ENCODE data around the gene SAMD5. TPM values are rescaled to one million over a fixed set of nuclear protein-coding genes. Genes with fewer than 3 reads are reported as not detected.

SAMD5 gene
- total and polyA plus RNA-seq, 2 of the 8 experiments (the other 6 are each of a cell fraction or from before 2014, with no cell fraction given), result 0.02 to 0.04 TPM

DNA sequence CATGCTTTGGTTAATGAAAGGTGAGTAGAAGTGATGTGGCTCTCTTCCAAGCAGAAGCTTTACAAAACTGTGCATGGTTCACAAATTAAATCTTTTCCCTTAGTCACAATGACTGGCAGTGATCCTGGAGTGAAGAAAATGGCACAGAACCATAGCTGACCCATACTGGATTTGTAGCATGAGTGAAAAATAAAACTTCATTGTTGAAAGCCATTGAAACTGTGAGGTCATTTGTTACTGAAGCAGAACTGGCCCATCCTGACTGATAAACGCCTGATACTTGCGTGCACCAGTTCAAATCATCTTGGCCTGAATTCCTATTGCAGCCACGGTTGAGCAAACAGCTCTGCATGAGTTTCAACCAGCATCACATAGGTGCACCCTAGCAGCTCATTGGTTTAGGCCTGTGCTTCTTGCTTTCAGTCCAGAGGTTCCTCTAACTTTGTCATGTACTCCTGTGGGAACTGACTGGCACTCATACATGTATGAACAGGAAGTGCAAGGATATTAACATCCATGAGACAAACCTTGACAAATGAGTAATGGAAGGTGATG lies 40.5 kb downstream of the SAMD5 start:
- Histone ChIP-seq H4K5ac (ENCODE audit: insufficient read length, low read depth, low read length) (no peak overlapping the region), H3K36me3 (ENCODE audit: control insufficient read depth in 2 of 4, insufficient read depth in 4 of 4, low read length in 3 of 4) (no peaks in the 10 kb centered on the region), H2BK5ac (ENCODE audit: low read depth, low read length) (no peak overlapping the region), H2AFZ (ENCODE audit: low read length) (no peak overlapping the region), H4K91ac (replicated peaks; ENCODE audit: insufficient read length, low read length) (no peak overlapping the region), H3K9me3 (ENCODE audit: insufficient read depth in 2 of 2, low read depth in 1 of 2, low read length in 1 of 2) (no peaks in the 10 kb centered on the region), H3K4me3 (ENCODE audit: extremely low read depth in 1 of 4, insufficient read depth in 2 of 4, low read depth in 3 of 4, low read length in 4 of 4) (no peak overlapping the region), H3K79me2 (ENCODE audit: control insufficient read depth in 1 of 2, insufficient read depth in 2 of 2, low read length in 2 of 2) (no peaks in the 10 kb centered on the region), H3K56ac (replicated peaks; ENCODE audit: insufficient read length, low read depth, low read length) (no peak overlapping the region), H3K4ac (replicated peaks; ENCODE audit: insufficient read length, low read depth, low read length) (no peak overlapping the region), H3K27ac (ENCODE audit: low read depth, low read length) (no peak overlapping the region), H3K4me2 (ENCODE audit: insufficient read depth in 1 of 2, low read depth in 2 of 2, low read length in 2 of 2) (no peak overlapping the region), H3K27me3 (replicated peaks in 1 of 4; ENCODE audit: control insufficient read depth in 3 of 4, extremely low read depth in 1 of 4, insufficient read depth in 3 of 4, low read length in 3 of 4) (no peaks in the 10 kb centered on the region), H2BK12ac (ENCODE audit: low read depth, low read length) (no peak overlapping the region), H2AK5ac (ENCODE audit: low read depth, low read length) (no peak overlapping the region), H3K18ac (ENCODE audit: extremely low read depth, low read length) (no peak overlapping the region), H4K20me1 (replicated peaks in 1 of 2; ENCODE audit: control insufficient read depth in 1 of 2, insufficient read depth in 2 of 2, low read length in 2 of 2) (no peaks in the 10 kb centered on the region), H3K9ac (replicated peaks in 1 of 4; ENCODE audit: extremely low read depth in 1 of 4, low read depth in 3 of 4, low read length in 3 of 4) (no peak overlapping the region), H3K14ac (ENCODE audit: insufficient read length) (no peak overlapping the region), H3K23ac (ENCODE audit: insufficient read length) (no peak overlapping the region), H2BK15ac (ENCODE audit: low read length) (no peak overlapping the region), H3K4me1 (replicated peaks in 1 of 4; ENCODE audit: control insufficient read depth in 3 of 4, insufficient read depth in 4 of 4, low read length in 3 of 4) (0 out of 7 replicates have a peak, but pooled peaks cover 0 to 2% (median 0%) of the 10 kb centered on the region in 4 experiments), H3K23me2 (ENCODE audit: low read depth, low read length) (no peaks in the 10 kb centered on the region), H3K79me1 (ENCODE audit: low read depth, low read length) (no peaks in the 10 kb centered on the region), H4K8ac (ENCODE audit: extremely low read depth, insufficient read depth, low read length) (no peak overlapping the region), H2BK120ac (replicated peaks; ENCODE audit: low read depth, low read length) (no peak overlapping the region), H2BK20ac (ENCODE audit: low read length) (no peak overlapping the region)
- ChIA-PET POLR2A (ENCODE audit: partially characterized antibody) (no interaction called here), CTCF (ENCODE audit: partially characterized antibody) (no interaction called here)
- no peak for TF ChIP-seq HDAC6 (IDR thresholded peaks at IDR 0.05; ENCODE audit: low read depth, low read length)
- TF ChIP-seq ASH2L (IDR thresholded peaks at IDR 0.05; ENCODE audit: low read length), result no peak
- TF ChIP-seq TEAD4 (IDR thresholded peaks at IDR 0.05; ENCODE audit: low read depth, low read length), result no peak
- no peak for FAIRE-seq
- 96% methylated on average over 3 of the region's 3 CpGs; no CpG with 5 or more reads in 1 of the 2 experiments for WGBS, 2 experiments (ENCODE audit: extremely low coverage in 1 of 2, insufficient coverage in 1 of 2, insufficient read length in 1 of 2, insufficient replicate concordance in 2 of 2, low coverage in 1 of 2, low lambda C conversion rate in 2 of 2, missing lambda C conversion rate in 1 of 2)
- DNase-seq (ENCODE audit: low read depth in 1 of 2, low spot score in 2 of 2), result no peak

Measured in H1 (cell line).